Small intestine (tissue), 7 donors: ENCODE measurements around the gene CYBC1. TPM values are rescaled to one million over a fixed set of nuclear protein-coding genes. Genes with fewer than 3 reads are reported as not detected.
"Not testable (repeated sequence)": the region's sequence is repeated elsewhere in the genome, so short reads cannot be mapped to it uniquely, and the experiment has no call there.

Source experiments
- DNase-seq, 2 donors: peaks; one replicate each; pipeline versions ENCODE4 v3.0.0 to v3.0.0-alpha.2; 2013
- FAIRE-seq: peaks from 2 replicates; lab custom pipeline; 2012; peaks lifted over from hg19 to GRCh38; lab: Jason Lieb, UNC
- H3K27ac ChIP-seq, 3 donors: one replicate each; pipeline ENCODE4 v1.5.1; 2013; ENCODE audit warnings: low read length in 2 of 3, mild to moderate bottlenecking in 2 of 3, control low read depth in 1 of 3, inconsistent platforms in 1 of 3, low read depth in 1 of 3, moderate library complexity in 1 of 3
- H3K27me3 ChIP-seq, 3 donors: one replicate each; pipeline ENCODE4 v1.6.1; 2013; ENCODE audit warnings: low read length in 3 of 3, inconsistent platforms in 1 of 3; ENCODE audit not compliant: control insufficient read depth in 3 of 3, insufficient read depth in 3 of 3
- H3K36me3 ChIP-seq, 3 donors: one replicate each; pipeline ENCODE4 v1.6.1; 2013; ENCODE audit warnings: low read length in 3 of 3, inconsistent platforms in 1 of 3, low read depth in 1 of 3, mild to moderate bottlenecking in 1 of 3, moderate library complexity in 1 of 3; ENCODE audit not compliant: control insufficient read depth in 3 of 3, insufficient read depth in 2 of 3
- H3K4me1 ChIP-seq, 3 donors: one replicate each; pipeline ENCODE4 v1.6.1; 2013; ENCODE audit warnings: low read length in 2 of 3, inconsistent platforms in 1 of 3, low read depth in 1 of 3, mild to moderate bottlenecking in 1 of 3, moderate library complexity in 1 of 3; ENCODE audit not compliant: control insufficient read depth in 3 of 3, insufficient read depth in 2 of 3
- H3K4me3 ChIP-seq, 3 donors: one replicate each; pipeline ENCODE4 v1.5.1; 2013; ENCODE audit warnings: low read length in 3 of 3, control low read depth in 1 of 3, inconsistent platforms in 1 of 3, low read depth in 1 of 3, mild to moderate bottlenecking in 1 of 3, moderate library complexity in 1 of 3
- H3K9me3 ChIP-seq, 2 donors: one replicate each; pipeline ENCODE4 v1.6.1; 2013; ENCODE audit warnings: low read depth in 1 of 2, low read length in 1 of 2; ENCODE audit not compliant: control insufficient read depth in 2 of 2, insufficient read depth in 1 of 2
- WGBS, 3 donors: extraction: QIAGEN DNeasy Blood & Tissue Kit; methylation state at CpG; one replicate each; pipeline ENCODE4 v1.1.7; 2013; 5-methylcytosine and 5-hydroxymethylcytosine counted together
- polyA plus RNA-seq, 4 donors: library from polyadenylated mRNA; stranded (reverse) in 3 of 4; unstranded in 1 of 4; fragments of 200-250 nt in 3 of 4; fragments of 120-200 nt in 1 of 4; gene quantifications; one replicate each; pipeline versions ENCODE4 v1.2.1 to v1.2.3, GENCODE V29; 2013
- donor health status: healthy with polysubstance abuse.
- donor health status: control.
- donor health status: control.
- donor health status: Bipolar disorder and iron deficiency.
- donor health status: healthy.

CYBC1 gene
- polyA plus RNA-seq, 4 donors: 37.6 to 57.8 (median 41.2) TPM

DNA sequence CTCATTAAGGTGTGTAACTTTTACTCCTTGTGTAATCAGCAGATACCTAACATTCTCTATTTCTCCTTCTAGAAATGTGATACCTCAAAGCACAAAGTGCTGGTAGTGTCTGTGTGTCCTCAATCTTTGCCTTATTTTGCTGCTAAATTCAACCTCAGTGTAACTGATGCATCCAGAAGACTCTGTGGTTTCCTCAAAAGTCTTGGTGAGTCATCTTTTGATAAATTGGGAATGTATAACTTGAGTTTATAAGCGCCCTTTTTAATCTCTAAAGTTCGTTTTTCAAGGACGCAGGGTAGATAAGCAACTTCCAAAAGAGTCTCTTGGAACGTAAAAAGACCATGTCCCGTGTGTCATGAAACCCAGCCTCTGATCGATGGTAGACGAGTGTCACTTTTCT is 18.1 kb upstream of the CYBC1 start:
- DNase-seq: no peak
- H3K27ac ChIP-seq: no peak overlapping the region
- no peaks in the 10 kb centered on the region for H3K27me3 ChIP-seq
- H3K4me1 ChIP-seq: no peaks in the 10 kb centered on the region
- no peak overlapping the region for H3K4me3 ChIP-seq
- no peak for FAIRE-seq
- no peaks in the 10 kb centered on the region for H3K9me3 ChIP-seq
- WGBS, 3 donors: 78 to 90% (median 78%) methylated on average over 7 of the region's 7 CpGs
- peaks cover 9 to 77% (median 17%) of the 10 kb centered on the region in 3 donors for H3K36me3 ChIP-seq

DNA sequence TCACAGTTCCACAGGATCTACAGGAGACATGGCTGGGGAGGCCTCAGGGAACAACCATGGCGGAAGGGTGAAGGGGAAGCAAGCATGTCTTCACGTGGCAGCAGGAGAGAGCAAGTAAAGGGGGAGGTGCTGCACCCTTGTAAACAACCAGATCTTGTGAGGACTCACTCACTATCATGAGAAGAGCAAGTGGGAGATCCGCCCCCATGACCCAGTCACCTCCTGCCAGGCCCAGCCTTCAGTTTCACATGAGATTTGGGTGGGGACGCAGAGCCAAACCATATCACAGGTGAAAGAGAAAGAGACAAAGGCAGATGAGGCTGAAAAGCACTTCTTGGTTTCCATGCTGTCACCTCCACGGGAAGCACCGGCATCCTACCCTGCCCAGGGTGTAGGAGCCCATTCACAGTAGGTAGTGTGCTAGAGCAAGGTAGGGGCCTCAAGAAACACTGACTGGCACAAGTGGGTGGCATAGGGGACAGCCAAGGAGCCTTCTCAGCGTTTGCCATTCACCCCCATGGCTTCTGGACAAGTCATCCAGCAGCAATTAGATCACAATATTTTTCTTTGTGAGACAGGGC is 14.6 kb upstream of the CYBC1 start:
- DNase-seq: no peak
- Histone ChIP-seq H3K4me1 (peaks cover 0 to 12% (median 0%) of the 10 kb centered on the region in 3 donors), H3K27ac (no peak overlapping the region), H3K4me3 (no peak overlapping the region), H3K27me3 (no peaks in the 10 kb centered on the region), H3K9me3 (no peaks in the 10 kb centered on the region), H3K36me3 (peaks cover 13 to 87% (median 20%) of the 10 kb centered on the region in 3 donors)
- no peak for FAIRE-seq
- WGBS, 3 donors: 84 to 94% (median 92%) methylated on average over 7 of the region's 7 CpGs

DNA sequence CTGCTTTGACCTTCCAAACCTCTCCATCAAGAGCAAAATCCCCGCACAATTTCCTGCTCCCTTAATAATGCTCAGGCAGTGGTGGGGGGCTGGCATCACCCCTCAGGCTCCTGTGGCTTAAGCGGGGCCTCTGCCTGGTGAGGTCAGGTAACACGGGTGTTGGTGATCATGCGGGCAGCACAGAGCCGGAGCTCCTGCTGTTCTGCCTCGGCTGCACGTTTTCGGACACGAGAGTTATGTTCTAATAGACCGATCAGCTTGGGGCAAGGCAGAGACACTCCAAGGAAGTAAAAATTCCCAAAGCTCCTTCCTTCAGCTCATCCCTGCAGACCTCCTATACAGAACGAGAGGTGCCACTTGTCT is 14.0 kb upstream of the CYBC1 start:
- FAIRE-seq: no peak
- 92 to 93% (median 92%) methylated on average over 11 of the region's 11 CpGs for WGBS, 3 donors
- H3K27me3 ChIP-seq: no peaks in the 10 kb centered on the region
- H3K4me1 ChIP-seq: peaks cover 0 to 12% (median 0%) of the 10 kb centered on the region in 3 donors
- H3K27ac ChIP-seq: no peak overlapping the region
- no peak for DNase-seq
- H3K9me3 ChIP-seq: no peaks in the 10 kb centered on the region
- H3K4me3 ChIP-seq: no peak overlapping the region
- H3K36me3 ChIP-seq: peaks cover 13 to 85% (median 20%) of the 10 kb centered on the region in 3 donors

DNA sequence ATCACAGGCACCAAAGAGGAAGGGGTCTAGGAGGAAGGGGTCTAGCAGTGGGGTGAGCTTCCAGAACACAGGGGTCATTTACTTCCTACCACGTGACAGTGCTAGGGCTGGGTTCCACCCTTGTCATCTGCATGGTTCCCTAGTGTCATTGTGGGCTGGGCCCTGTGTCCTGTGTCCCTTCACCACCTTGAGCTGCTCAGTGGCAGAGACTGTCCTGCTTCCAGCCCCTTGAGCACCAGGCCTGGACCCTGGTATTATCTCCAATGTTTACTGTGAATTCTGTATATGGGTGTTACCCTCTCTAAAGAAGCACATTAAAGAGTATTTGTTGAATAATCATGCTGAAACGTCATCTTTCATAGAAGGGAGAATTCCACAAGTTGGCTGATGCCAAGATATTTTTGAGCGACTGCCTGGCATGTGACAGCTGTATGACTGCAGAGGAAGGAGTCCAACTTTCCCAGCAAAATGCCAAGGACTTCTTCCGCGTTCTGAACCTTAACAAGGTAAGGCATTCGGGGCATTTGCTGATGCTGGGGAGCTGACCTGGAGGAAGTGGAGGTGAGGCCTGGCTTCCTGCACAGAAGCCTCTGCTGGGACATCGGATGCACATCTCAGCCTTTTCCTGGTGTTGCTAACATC is 13.5 kb upstream of the CYBC1 start:
- WGBS, 3 donors: 80 to 85% (median 83%) methylated on average over 6 to 7 of the region's 7 CpGs

DNA sequence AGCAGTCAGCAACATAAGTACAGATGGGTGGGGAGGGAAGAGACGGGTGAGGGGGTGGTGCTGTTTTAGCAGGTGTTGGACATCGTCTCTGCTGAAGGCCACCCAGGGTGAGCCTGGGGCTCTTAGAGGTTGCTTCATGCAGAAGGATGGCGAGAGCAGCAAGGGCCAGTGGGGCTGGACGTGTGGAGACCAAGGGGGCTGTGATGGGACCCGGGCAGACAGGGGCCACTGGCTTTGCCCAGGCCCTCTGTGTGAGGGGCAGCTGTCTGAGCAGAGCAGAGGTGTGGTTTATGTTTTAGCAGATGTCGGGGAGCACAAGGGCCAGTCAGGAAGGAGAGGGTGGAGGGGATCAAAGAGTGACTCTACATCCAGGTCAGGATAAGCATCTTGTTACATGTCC is 12.8 kb upstream of the CYBC1 start:
- DNase-seq (no peak), FAIRE-seq (no peak)
- no peak overlapping the region for H3K27ac ChIP-seq
- peaks cover 0 to 15% (median 0%) of the 10 kb centered on the region in 3 donors for H3K4me1 ChIP-seq
- whole genome bisulfite sequencing, 3 donors: 86 to 96% (median 94%) methylated on average over 6 of the region's 6 CpGs
- no peaks in the 10 kb centered on the region for H3K9me3 ChIP-seq
- no peaks in the 10 kb centered on the region for H3K27me3 ChIP-seq
- no peak overlapping the region for H3K4me3 ChIP-seq
- H3K36me3 ChIP-seq: peaks cover 13 to 81% (median 17%) of the 10 kb centered on the region in 3 donors

More for the DNA sequence above, 13.5 kb upstream of the CYBC1 start:
- peaks cover 0 to 15% (median 0%) of the 10 kb centered on the region in 3 donors for H3K4me1 ChIP-seq
- no peak for FAIRE-seq
- no peaks in the 10 kb centered on the region for H3K27me3 ChIP-seq
- peaks cover 13 to 83% (median 20%) of the 10 kb centered on the region in 3 donors for H3K36me3 ChIP-seq
- no peaks in the 10 kb centered on the region for H3K9me3 ChIP-seq
- no peak for DNase-seq
- no peak overlapping the region for H3K4me3 ChIP-seq
- H3K27ac ChIP-seq: peak overlapping the region in 1 of 3 donors; percentile 6

DNA sequence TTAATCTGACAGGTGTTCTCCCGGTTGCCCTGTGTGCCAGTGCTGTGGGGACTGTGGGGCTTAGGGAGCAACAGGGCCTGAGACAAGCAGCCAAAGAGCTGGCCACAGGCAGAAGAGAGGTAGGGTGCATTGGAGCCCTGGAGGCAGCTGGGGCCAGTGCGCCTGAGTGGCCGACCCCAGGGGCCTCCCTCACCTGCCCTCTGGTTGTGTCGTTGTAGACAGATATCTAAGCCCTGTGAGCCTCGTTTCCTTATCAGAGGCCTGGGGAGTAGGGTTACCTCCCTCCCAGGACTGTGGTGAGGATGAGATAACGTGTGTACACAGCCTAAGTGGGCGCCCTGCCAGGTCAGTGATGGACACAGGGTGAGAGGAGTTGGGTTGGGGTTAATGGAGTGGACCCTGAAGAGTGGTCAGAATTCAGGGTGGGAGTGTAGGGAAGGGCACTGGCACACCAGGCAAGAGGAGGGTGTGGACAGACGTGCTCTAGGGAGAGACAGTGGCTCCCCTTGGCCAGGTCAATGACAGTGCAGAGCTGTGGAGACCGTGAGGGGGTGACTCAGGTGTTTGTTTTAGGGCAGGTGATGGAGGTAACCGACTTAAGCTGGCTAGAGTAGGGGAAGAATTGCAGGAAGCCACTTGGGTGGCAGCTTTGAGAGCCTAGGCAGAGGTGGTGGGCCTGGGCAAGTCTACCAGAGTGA is 11.4 kb upstream of the CYBC1 start:
- Histone ChIP-seq H3K4me1 (peaks cover 3 to 24% (median 5%) of the 10 kb centered on the region in 3 donors), H3K4me3 (no peak overlapping the region), H3K27me3 (no peaks in the 10 kb centered on the region), H3K36me3 (peaks cover 11 to 69% (median 15%) of the 10 kb centered on the region in 3 donors), H3K9me3 (no peaks in the 10 kb centered on the region), H3K27ac (peak overlapping the region in 1 of 3 donors; percentile 4)
- FAIRE-seq (no peak), DNase-seq (peak in 1 of 2 donors; percentile 43)
- WGBS, 3 donors: 45 to 67% (median 47%) methylated on average over 10 of the region's 10 CpGs

DNA sequence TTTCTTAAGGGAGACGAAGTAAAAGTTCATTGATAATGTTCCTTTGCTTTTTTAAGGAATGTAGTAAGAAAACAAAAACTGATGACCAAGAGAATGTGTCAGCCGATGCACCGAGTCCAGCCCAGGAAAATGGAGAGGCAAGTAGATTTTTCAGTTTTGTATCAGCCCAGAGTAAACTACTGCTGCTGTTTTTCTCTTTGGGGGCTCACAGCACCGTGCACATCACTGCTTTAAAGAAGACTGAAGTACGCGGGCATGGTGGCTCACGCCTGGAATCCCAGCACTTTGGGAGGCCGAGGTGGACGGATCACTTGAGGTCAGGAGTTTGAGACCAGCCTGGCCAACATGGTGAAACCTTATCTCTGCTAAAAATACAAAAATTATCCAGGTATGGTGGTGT is 9.4 kb upstream of the CYBC1 start:
- peaks cover 10 to 50% (median 14%) of the 10 kb centered on the region in 3 donors for H3K36me3 ChIP-seq
- H3K27ac ChIP-seq, FAIRE-seq: not testable (repeated sequence)

DNA sequence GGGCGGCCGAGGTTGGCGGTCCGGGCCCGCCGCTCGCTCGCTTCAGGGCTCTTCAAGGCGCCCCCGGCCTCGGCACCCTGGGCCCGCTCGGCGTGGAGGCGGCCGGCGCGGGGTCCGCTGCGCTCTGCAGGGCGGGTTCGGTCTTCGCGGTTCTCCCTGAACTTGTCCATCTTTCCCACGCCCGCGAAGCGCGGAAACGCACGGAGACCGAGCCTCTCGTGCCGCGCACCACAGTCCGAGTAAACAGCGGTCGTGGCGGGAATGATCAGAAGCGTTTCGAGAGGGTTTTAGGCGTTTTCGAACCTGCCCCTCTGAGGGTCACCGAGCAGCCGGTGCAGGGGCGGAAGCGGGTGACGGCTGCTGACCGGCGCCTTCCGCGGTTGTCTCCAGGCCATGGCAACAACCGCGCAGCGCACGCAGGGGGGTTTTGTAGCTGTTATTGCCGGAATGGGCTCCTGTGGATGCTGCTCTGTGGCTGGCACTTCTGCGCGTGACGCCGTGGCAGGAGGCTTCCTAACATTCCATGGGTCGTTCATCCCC is 8.4 kb upstream of the CYBC1 start:
- peak; percentile 19 to 57 for DNase-seq
- FAIRE-seq: no peak
- H3K27me3 ChIP-seq: no peaks in the 10 kb centered on the region

More for the DNA sequence above, 9.4 kb upstream of the CYBC1 start:
- H3K9me3 ChIP-seq, H3K27me3 ChIP-seq, DNase-seq, H3K4me3 ChIP-seq: not testable (repeated sequence)
- WGBS, 3 donors: 93 to 97% (median 96%) methylated on average over 9 of the region's 9 CpGs
- peaks cover 3 to 25% (median 5%) of the 10 kb centered on the region in 3 donors for H3K4me1 ChIP-seq

More for the DNA sequence above, 8.4 kb upstream of the CYBC1 start:
- Histone ChIP-seq H3K4me1 (peaks cover 3 to 25% (median 5%) of the 10 kb centered on the region in 3 donors), H3K27ac (peak overlapping the region; percentile 70 to 99 (median 94)), H3K36me3 (peaks cover 4 to 41% (median 8%) of the 10 kb centered on the region in 3 donors), H3K4me3 (peak overlapping the region; percentile 72 to 78 (median 77)), H3K9me3 (peaks cover 0 to 6% of the 10 kb centered on the region in 2 donors)
- WGBS, 3 donors: 0 to 1% (median 1%) methylated on average over 41 to 62 of the region's 62 CpGs
